GM12872 (cell line): ENCODE data around the gene COL6A2.

Experiments
- TF ChIP-seq, protein P1 (sequence below): IDR thresholded peaks from 3 replicates; pipeline ENCODE4 v1.5.1; 2011; ENCODE audit warnings: low read depth, mild to moderate bottlenecking, low read length, moderate library complexity; ENCODE audit not compliant: insufficient read depth

COL6A2 gene

DNA sequence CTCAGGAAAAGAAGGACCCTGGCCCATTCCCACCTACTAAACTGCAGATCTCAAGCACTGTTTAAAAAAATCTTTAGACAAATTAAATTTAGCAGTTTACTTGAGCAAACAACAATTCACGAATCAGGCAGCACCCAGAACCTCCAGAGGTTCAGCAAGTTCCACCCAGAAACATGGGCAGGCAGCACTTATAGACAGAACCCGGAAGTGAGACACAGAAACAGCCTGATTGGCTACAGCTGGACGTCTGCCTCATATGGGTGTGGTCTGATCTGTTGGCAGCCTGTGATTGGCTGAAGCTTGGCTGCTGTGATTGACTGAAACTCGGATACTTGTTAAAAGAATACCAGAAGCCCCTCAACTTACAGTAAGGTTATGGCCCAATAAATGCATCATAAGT is 34.7 kb upstream of the COL6A2 start:
- TF ChIP-seq, protein P1, sequence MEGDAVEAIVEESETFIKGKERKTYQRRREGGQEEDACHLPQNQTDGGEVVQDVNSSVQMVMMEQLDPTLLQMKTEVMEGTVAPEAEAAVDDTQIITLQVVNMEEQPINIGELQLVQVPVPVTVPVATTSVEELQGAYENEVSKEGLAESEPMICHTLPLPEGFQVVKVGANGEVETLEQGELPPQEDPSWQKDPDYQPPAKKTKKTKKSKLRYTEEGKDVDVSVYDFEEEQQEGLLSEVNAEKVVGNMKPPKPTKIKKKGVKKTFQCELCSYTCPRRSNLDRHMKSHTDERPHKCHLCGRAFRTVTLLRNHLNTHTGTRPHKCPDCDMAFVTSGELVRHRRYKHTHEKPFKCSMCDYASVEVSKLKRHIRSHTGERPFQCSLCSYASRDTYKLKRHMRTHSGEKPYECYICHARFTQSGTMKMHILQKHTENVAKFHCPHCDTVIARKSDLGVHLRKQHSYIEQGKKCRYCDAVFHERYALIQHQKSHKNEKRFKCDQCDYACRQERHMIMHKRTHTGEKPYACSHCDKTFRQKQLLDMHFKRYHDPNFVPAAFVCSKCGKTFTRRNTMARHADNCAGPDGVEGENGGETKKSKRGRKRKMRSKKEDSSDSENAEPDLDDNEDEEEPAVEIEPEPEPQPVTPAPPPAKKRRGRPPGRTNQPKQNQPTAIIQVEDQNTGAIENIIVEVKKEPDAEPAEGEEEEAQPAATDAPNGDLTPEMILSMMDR = no peak

DNA sequence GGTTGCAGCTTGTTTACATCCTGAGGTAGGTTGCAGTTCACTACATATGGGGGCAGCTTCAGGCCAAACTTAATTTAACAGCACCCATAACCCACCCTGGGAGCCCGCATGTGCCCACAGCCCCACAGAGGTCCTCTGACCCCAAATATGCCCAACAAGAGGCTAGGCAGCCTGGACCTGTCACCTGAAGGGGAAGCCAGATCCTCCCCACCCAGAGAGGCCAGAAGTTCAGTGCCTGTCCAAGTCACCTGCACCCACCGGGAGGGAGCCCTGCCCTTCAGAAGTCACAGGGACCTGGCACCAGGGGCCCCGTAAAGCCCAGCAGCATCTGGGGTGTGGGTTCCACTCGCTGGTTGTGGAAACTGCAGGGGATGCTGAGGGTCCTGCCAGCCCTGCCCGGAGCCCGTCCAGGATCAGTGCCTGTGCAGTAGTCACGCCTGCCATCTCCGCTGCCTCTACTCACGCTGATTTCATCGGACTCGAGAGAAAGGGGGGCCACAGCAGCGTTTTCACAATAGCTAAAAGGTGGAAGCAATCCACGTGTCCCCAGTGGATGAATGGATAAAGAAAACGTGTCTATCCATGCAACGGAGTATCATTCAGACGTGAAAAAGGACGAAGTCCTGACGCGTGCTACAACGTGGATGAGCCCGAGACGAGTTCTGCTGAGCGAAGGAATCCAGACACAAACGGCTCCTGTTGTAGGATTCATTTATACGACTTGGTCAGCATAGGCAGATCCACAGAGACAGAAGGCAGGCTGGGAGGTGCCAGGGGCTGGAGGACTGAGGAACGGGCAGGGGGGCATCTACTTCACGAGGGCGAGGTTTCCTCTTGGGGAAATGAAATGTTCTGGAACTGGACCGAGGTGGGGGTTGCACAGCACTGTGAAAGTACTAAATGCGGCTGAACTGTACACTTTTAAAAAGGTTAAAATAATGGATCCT is 33.9 kb upstream of the COL6A2 start:
- TF ChIP-seq, protein P1 = no peak

DNA sequence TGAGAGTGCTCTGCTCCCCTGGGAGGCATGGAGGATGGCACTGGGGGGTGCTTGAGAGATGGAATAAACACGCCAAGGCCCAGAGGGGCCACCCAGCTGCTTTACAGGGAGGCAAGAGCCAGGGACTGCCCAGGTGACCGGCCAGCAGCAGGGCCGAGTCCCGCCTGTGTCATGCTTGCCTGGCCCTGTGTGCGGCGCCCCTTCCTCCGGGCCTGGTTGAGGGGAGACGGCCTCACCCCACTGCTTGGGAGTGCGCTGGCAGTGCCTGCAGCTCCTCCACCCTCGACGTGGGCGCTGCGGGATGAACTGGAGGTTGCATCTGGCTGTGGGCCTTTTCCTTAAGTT is 33.1 kb upstream of the COL6A2 start:
- TF ChIP-seq, protein P1 = no peak

DNA sequence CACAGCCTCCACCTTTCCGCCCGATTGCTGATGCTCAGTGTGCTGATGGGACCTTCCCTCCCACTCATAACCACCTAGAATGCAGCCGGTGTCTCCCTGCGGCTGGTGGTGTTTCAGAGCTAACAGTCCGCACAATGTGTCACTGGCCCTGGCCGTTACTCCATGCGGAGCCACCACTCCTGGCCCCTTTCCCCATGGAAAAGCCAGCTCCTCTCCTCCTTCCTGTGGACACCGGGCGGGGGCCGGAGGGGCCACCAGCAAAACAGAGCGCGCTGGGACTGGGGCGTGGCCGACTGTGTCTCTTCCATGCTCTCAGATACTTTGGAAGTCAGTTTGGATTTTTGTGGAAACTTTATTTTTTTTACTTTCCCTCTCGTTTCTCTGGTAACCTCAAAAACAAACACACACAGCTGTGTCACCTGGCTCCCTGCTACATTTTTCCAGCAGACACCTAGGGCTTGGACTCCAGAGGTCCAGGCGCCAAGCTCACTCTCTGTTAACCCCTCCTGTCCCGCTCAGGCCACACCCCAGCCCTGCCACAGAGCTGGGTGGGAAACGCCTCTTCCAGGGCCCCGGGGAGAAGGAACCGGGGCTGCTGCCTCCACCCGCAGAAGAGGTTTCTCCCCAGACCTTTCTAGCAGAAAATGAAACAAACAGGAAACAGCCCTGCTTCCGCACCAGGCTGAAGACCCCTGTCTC is 32.5 kb upstream of the COL6A2 start:
- TF ChIP-seq, protein P1 = no peak

DNA sequence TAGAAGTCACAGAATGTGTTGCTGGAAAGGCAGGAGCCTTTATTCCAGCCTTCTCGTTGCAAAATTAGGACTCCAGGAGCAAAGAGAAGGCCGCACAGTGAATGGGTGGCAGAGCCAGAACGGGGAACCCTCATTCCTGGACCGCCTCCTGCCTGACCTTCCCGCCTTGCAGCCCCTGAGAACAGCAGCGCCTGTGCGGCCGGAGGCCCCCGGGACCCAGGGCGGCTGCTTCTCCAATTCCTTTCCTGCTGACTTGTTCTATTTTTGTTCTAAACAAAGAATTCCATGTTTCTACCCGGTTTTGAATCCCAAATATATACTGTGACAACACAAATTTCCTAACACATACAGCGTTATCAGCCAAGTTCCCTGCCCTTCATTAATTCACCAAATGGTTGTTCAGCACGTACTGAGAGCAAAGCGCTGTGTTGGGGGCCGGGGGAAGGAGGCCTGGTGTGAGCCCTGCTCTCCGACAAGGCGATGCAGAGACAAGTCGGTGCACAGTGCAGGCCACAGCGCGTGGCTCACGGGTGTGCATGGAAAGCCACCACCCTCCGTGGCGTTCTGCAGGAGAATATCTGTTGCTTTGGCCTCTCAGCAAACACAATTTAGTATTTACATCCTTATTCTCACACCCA is 31.9 kb upstream of the COL6A2 start:
- TF ChIP-seq, protein P1 = no peak

DNA sequence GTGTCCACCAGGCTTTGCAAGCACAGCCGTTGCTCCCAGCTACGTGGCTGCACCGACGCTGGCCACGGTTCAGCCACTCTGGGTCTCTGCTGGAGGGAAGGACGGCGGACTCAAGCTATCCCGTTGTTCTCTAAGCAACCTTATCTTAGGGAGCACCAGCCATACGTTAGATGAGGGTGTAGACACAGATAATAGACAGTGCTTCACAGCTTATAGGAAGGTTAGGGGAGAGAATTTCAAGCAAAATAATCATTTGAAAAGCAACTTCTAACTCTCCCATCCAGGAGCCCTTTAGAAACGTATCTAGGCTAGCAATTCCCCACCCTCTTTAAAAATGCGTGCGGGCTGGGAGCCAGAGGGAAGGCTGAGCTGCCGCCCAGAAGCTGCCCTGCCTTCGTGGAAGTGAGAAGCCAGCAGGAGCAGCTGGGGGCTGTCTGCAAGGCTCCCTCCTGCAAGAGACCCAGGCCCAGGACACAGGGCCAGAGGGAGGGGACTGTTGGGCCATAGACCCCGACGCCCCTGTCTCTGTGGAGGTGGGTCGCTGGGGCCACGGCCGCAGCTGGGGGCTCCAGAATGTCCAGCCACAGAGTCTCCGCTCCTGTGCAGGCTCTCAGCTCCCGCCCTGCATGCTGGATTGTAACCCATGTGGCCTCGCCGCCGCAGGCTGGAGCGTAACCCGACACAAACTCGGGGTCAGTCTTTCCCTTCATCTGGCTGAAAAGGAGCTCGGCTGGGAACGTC is 31.2 kb upstream of the COL6A2 start:
- TF ChIP-seq, protein P1 = no peak
